ENCODE measurements around the gene OR52M1.

DNA sequence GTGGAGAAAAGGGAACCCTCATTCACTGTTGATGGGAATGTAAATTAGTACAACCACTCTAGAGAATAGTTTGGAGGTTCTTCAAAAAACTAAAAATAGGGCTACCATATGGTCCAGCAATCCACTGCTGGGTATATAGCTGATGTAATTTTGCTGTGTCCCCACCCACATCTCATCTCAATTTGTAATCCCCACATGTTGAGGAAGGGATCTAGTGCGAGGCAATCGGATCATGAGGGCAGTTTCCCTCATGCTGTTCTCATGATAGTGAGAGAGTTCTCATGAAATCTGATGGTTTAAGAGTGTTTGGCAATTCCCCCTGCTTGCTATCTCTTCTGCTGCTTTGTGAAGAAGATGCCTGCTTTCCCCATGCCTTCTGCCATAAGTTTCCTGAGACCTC, 17.1 kb upstream of the OR52M1 start:
- TF ChIP-seq EP300 (IDR thresholded peaks at IDR 0.05; ENCODE audit: low read depth in 2 of 2, low read length in 2 of 2) = no peak
- no peak for TF ChIP-seq EP300 (CRISPR knock-in tag; IDR thresholded peaks at IDR 0.05; ENCODE audit: borderline replicate concordance)
- TF ChIP-seq, protein P1, sequence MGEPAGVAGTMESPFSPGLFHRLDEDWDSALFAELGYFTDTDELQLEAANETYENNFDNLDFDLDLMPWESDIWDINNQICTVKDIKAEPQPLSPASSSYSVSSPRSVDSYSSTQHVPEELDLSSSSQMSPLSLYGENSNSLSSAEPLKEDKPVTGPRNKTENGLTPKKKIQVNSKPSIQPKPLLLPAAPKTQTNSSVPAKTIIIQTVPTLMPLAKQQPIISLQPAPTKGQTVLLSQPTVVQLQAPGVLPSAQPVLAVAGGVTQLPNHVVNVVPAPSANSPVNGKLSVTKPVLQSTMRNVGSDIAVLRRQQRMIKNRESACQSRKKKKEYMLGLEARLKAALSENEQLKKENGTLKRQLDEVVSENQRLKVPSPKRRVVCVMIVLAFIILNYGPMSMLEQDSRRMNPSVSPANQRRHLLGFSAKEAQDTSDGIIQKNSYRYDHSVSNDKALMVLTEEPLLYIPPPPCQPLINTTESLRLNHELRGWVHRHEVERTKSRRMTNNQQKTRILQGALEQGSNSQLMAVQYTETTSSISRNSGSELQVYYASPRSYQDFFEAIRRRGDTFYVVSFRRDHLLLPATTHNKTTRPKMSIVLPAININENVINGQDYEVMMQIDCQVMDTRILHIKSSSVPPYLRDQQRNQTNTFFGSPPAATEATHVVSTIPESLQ (CRISPR knock-in tag; conservative IDR thresholded peaks at IDR 0.05) = no peak
- TF ChIP-seq, protein P2, sequence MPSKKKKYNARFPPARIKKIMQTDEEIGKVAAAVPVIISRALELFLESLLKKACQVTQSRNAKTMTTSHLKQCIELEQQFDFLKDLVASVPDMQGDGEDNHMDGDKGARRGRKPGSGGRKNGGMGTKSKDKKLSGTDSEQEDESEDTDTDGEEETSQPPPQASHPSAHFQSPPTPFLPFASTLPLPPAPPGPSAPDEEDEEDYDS (CRISPR knock-in tag; IDR thresholded peaks at IDR 0.05) = no peak
- TF ChIP-seq ZNF331 (CRISPR knock-in tag; IDR thresholded peaks at IDR 0.05) = no peak
- no peak for TF ChIP-seq SP4 (CRISPR knock-in tag; IDR thresholded peaks at IDR 0.05)
- TF ChIP-seq, protein P3, sequence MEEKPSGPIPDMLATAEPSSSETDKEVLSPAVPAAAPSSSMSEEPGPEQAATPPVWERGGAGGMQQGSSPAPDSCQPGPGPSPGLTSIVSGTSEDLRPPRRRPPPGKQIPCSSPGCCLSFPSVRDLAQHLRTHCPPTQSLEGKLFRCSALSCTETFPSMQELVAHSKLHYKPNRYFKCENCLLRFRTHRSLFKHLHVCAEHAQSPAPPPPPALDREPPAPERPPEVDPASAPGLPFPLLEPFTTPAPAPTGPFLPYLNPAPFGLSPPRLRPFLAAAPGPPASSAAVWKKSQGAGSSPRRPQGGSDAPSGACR (CRISPR knock-in tag; IDR thresholded peaks at IDR 0.05) = no peak
- TF ChIP-seq, protein P4, sequence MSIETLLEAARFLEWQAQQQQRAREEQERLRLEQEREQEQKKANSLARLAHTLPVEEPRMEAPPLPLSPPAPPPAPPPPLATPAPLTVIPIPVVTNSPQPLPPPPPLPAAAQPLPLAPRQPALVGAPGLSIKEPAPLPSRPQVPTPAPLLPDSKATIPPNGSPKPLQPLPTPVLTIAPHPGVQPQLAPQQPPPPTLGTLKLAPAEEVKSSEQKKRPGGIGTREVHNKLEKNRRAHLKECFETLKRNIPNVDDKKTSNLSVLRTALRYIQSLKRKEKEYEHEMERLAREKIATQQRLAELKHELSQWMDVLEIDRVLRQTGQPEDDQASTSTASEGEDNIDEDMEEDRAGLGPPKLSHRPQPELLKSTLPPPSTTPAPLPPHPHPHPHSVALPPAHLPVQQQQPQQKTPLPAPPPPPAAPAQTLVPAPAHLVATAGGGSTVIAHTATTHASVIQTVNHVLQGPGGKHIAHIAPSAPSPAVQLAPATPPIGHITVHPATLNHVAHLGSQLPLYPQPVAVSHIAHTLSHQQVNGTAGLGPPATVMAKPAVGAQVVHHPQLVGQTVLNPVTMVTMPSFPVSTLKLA (IDR thresholded peaks at IDR 0.05) = no peak
- TF ChIP-seq SMAD3 (CRISPR knock-in tag; IDR thresholded peaks at IDR 0.05) = no peak
- TF ChIP-seq, protein P5, sequence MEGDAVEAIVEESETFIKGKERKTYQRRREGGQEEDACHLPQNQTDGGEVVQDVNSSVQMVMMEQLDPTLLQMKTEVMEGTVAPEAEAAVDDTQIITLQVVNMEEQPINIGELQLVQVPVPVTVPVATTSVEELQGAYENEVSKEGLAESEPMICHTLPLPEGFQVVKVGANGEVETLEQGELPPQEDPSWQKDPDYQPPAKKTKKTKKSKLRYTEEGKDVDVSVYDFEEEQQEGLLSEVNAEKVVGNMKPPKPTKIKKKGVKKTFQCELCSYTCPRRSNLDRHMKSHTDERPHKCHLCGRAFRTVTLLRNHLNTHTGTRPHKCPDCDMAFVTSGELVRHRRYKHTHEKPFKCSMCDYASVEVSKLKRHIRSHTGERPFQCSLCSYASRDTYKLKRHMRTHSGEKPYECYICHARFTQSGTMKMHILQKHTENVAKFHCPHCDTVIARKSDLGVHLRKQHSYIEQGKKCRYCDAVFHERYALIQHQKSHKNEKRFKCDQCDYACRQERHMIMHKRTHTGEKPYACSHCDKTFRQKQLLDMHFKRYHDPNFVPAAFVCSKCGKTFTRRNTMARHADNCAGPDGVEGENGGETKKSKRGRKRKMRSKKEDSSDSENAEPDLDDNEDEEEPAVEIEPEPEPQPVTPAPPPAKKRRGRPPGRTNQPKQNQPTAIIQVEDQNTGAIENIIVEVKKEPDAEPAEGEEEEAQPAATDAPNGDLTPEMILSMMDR (CRISPR knock-in tag; IDR thresholded peaks at IDR 0.05) = no peak
- TF ChIP-seq TOE1 (CRISPR knock-in tag; IDR thresholded peaks at IDR 0.05) = no peak

All from HepG2 (cell line).